ENCODE results near the gene RASA1. TPM values are rescaled to one million over a fixed set of nuclear protein-coding genes. Genes with fewer than 3 reads are reported as not detected.

The RASA1 gene
- total and polyA plus RNA-seq, 4 donors = 9.3 to 33.6 (median 23.7) TPM

DNA sequence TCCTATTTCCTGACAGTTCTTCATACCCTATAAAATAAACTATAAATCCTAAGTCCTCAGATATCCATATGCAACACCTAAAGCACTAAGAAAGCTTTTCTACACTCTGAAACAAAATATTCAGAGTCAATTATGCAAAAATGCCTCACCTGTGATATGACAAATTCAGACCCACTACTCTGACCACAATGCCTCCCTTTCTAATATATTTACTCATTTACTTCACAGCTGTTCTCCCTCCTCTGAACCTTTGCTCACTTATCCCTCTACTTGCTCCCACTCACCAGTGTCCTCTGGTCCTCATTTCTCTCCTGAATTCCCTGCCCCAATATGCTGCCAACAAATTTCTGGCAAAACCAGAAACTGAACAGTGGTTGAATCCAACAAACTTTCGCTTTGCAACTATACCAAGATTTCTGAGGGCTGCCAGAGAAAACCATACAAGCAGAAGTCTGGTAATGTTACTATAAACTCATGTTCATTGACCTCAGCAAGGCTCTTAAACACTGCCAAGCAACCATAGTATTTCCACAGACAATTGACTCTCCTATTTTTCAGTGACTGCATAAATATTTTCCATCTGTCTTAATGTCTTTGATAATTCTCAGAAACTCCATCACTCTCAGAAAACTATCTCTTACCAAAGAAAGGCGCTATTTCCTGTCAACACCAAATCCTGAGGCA, 137.9 kb downstream of the RASA1 start:
- H3K27me3 ChIP-seq (ENCODE audit: control insufficient read depth in 1 of 2, insufficient read depth in 2 of 2, low read length in 1 of 2) = no peaks in the 10 kb centered on the region
- H3K4me1 ChIP-seq (ENCODE audit: control insufficient read depth in 1 of 2, insufficient read depth in 2 of 2, low read length in 2 of 2) = peaks cover 0 to 1% of the 10 kb centered on the region in 2 donors
- H3K9me3 ChIP-seq (ENCODE audit: control insufficient read depth, low read length) = no peaks in the 10 kb centered on the region
- ATAC-seq (ENCODE audit: low FRiP score) = no peak
- H3K4me3 ChIP-seq (ENCODE audit: low read length in 2 of 2) = no peak overlapping the region
- WGBS, 2 donors = 40 to 46% methylated on average over 2 of the region's 2 CpGs
- intact Hi-C loops (cut with DNase I) = no loop called here
- H3K36me3 ChIP-seq (ENCODE audit: control insufficient read depth in 1 of 2, insufficient read depth in 2 of 2, low read length in 1 of 2) = peaks cover 8 to 10% of the 10 kb centered on the region in 2 donors
- DNase-seq = no peak
- H3K27ac ChIP-seq (ENCODE audit: low read depth in 1 of 2, low read length in 2 of 2) = no peak overlapping the region

DNA sequence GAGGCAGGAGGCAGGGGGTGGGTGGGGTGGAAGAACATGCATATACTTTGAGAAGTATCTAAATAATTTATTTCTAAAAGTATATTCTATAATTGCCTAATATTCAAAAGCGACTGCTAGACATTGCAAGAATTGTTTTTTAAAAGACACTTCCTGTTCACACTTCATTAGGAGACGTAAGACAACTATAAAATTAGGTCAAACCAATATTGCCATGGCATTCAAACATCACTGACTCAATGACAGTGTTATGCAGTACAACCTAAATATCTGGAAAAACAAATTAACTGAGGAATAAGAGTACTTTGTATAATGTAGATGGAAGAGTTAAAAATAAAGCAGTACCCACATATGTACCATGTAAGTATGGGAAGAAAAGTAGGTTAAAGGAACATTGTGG, 140.5 kb downstream of the RASA1 start:
- no peaks in the 10 kb centered on the region for H3K27me3 ChIP-seq (ENCODE audit: control insufficient read depth in 1 of 2, insufficient read depth in 2 of 2, low read length in 1 of 2)
- H3K27ac ChIP-seq (ENCODE audit: low read depth in 1 of 2, low read length in 2 of 2) = no peak overlapping the region
- no peak for DNase-seq
- ATAC-seq (ENCODE audit: low FRiP score) = no peak
- intact Hi-C loops (cut with DNase I) = no loop called here
- no peak overlapping the region for H3K4me3 ChIP-seq (ENCODE audit: low read length in 2 of 2)
- H3K4me1 ChIP-seq (ENCODE audit: control insufficient read depth in 1 of 2, insufficient read depth in 2 of 2, low read length in 2 of 2) = peaks cover 0 to 1% of the 10 kb centered on the region in 2 donors
- no peaks in the 10 kb centered on the region for H3K9me3 ChIP-seq (ENCODE audit: control insufficient read depth, low read length)
- WGBS, 2 donors = 69 to 73% methylated on average over 2 of the region's 2 CpGs
- peaks cover 5 to 6% of the 10 kb centered on the region in 2 donors for H3K36me3 ChIP-seq (ENCODE audit: control insufficient read depth in 1 of 2, insufficient read depth in 2 of 2, low read length in 1 of 2)

DNA sequence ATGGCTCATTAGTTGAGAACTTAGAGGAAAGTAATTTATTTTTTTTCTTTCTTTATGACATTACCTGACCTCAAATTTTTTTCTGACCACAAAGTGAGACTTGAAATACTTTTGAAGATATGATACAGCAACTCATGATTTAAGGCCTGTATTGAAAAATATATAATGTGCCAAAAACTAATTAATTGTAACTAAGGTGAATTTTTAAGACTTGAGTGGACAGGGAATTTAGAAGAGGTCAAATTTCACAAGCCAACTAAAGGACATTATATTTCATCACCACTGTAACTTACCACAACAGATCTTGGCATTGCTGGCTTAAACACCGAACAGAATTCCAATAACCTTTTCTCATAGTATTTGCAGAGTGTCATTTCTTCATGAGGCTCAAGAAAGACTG, 143.2 kb downstream of the RASA1 start:
- H3K27ac ChIP-seq (ENCODE audit: low read depth in 1 of 2, low read length in 2 of 2) = no peak overlapping the region
- WGBS, 2 donors = 54 to 59% methylated on average over 1 of the region's 1 CpG
- H3K36me3 ChIP-seq (ENCODE audit: control insufficient read depth in 1 of 2, insufficient read depth in 2 of 2, low read length in 1 of 2) = peaks cover 0 to 3% of the 10 kb centered on the region in 2 donors
- intact Hi-C loops (cut with DNase I) = loop anchor here in 1 of 2 donors (5.0 to 10.0 kb wide), 3 partner anchors 734 to 1274 kb away; partner anchors contain the start of gene COX7C
- H3K4me3 ChIP-seq (ENCODE audit: low read length in 2 of 2) = no peak overlapping the region
- no peaks in the 10 kb centered on the region for H3K27me3 ChIP-seq (ENCODE audit: control insufficient read depth in 1 of 2, insufficient read depth in 2 of 2, low read length in 1 of 2)
- no peak for ATAC-seq (ENCODE audit: low FRiP score)
- H3K9me3 ChIP-seq (ENCODE audit: control insufficient read depth, low read length) = no peaks in the 10 kb centered on the region
- peaks cover 0 to 1% of the 10 kb centered on the region in 2 donors for H3K4me1 ChIP-seq (ENCODE audit: control insufficient read depth in 1 of 2, insufficient read depth in 2 of 2, low read length in 2 of 2)
- DNase-seq = no peak

DNA sequence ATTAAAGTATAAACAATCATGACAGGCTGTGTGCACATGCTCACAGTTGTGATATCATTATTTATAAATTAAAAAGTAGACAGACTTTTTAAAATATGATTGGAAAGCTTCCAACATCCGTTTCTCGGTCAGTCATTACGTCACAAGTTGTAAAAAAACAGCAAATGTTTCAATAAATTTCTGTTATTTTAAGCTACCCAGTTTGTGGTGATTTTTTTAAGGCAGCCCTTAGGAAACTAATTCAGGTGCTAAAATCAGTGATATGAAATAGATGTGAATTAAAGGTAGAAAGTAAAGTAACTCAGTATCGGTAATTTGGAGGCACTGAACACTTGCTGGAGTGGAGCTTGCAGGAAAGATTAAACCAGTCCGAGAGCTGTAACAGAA, 143.9 kb downstream of the RASA1 start:
- 3 to 4% methylated on average over 5 of the region's 5 CpGs for WGBS, 2 donors
- intact Hi-C loops (cut with DNase I) = loop anchor here in 1 of 2 donors (5.0 to 10.0 kb wide), 3 partner anchors 733 to 1273 kb away; partner anchors contain the start of gene COX7C
- DNase-seq (no peak), ATAC-seq (ENCODE audit: low FRiP score) (no peak)
- no peaks in the 10 kb centered on the region for H3K27me3 ChIP-seq (ENCODE audit: control insufficient read depth in 1 of 2, insufficient read depth in 2 of 2, low read length in 1 of 2)
- no peaks in the 10 kb centered on the region for H3K9me3 ChIP-seq (ENCODE audit: control insufficient read depth, low read length)
- H3K36me3 ChIP-seq (ENCODE audit: control insufficient read depth in 1 of 2, insufficient read depth in 2 of 2, low read length in 1 of 2) = peaks cover 0 to 1% of the 10 kb centered on the region in 2 donors
- peaks cover 0 to 1% of the 10 kb centered on the region in 2 donors for H3K4me1 ChIP-seq (ENCODE audit: control insufficient read depth in 1 of 2, insufficient read depth in 2 of 2, low read length in 2 of 2)
- peak overlapping the region; percentile 52 to 58 for H3K4me3 ChIP-seq (ENCODE audit: low read length in 2 of 2)
- peak overlapping the region; percentile 31 to 98 for H3K27ac ChIP-seq (ENCODE audit: low read depth in 1 of 2, low read length in 2 of 2)

DNA sequence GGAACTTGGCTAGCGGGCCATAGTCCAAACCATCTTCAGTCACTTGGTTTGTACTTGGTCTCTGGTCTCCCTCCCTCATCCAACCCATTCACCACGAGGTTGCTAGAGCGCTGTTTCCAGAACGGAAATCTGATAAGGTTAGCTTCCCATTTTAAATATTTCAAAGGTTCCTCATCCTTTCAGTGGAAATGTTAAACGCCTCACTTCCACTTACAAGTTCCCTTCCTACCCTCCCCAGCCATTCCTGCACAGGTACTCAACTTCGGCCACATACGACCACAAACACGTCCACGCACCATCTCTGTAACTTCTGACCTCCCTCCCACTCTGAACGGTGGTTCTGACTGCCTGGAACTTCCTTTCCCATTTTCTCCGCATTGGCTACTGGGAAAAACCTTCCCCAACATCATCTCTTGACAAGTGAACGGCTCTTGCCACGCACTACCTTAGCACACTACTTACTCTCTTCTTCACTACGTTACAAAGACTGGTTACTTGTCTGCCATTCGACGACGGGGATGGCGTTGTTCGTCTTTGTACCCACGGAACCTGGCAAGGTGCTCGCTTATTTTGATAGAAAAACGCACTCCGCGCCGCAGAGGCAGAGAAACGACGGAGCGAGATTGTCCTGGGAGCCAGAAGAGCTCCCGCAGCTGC, 144.4 kb downstream of the RASA1 start:
- no peaks in the 10 kb centered on the region for H3K27me3 ChIP-seq (ENCODE audit: control insufficient read depth in 1 of 2, insufficient read depth in 2 of 2, low read length in 1 of 2)
- H3K4me3 ChIP-seq (ENCODE audit: low read length in 2 of 2) = peak overlapping the region; percentile 52 to 58
- peak in 1 of 2 donors; percentile 51 for DNase-seq
- H3K36me3 ChIP-seq (ENCODE audit: control insufficient read depth in 1 of 2, insufficient read depth in 2 of 2, low read length in 1 of 2) = no peaks in the 10 kb centered on the region
- peak overlapping the region; percentile 31 to 98 for H3K27ac ChIP-seq (ENCODE audit: low read depth in 1 of 2, low read length in 2 of 2)
- no peaks in the 10 kb centered on the region for H3K9me3 ChIP-seq (ENCODE audit: control insufficient read depth, low read length)
- intact Hi-C loops (cut with DNase I) = loop anchor here in 1 of 2 donors (1.0 to 10.0 kb wide), 4 partner anchors 144 to 1273 kb away; partner anchors contain the start of gene COX7C
- peaks cover 0 to 1% of the 10 kb centered on the region in 2 donors for H3K4me1 ChIP-seq (ENCODE audit: control insufficient read depth in 1 of 2, insufficient read depth in 2 of 2, low read length in 2 of 2)
- ATAC-seq (ENCODE audit: low FRiP score) = peak; percentile 68
- WGBS, 2 donors = 0% methylated on average over 29 of the region's 29 CpGs

DNA sequence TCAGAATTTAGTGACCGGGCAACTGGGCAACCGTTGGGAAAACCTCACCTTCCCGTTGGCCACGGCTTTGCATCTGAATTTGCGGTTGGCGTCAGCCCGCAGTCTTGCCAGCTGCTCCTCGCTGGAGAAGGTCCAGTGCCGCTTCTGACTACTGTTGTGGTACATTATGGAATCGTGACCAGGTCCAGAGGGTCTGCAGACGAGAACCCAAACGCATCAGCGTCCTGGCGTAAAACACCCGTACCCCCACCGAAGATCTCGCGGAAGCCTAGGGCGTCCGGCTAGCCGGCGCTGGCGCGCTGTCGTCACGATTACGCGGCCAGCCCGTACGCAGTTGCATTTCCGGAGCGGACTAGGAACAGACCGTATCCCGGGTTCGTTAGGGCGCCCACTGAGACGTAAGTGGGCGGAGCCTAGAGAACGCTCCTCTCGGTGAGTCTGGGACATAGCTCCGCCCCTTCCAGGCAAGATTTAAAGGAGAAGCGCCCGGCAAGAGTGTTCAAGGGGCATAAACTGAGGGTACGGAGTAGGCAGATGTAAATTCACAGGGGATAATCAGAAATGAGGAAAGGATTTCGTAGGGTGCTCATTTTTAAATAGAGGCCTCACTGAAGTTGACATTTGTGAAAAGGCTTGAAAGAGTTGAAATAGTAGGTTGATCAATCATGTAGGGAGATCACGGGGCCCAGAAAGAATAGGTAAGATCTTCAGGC, 145.1 kb downstream of the RASA1 start, which contains the start of gene CCNH:
Gene CCNH (minus strand): TSS at position 301 of the 713 bp plus-strand sequence. CDS start 136 bp downstream, at position 165.
- intact Hi-C loops (cut with DNase I) = loop anchor here in 1 of 2 donors (1.0 to 10.0 kb wide), 4 partner anchors 144 to 1272 kb away; partner anchors contain the start of gene COX7C
- H3K9me3 ChIP-seq (ENCODE audit: control insufficient read depth, low read length) = no peaks in the 10 kb centered on the region
- peak within 1 kb of the TSS; percentile 33 to 98 for H3K27ac ChIP-seq (ENCODE audit: low read depth in 1 of 2, low read length in 2 of 2)
- H3K4me1 ChIP-seq (ENCODE audit: control insufficient read depth in 1 of 2, insufficient read depth in 2 of 2, low read length in 2 of 2) = peaks cover 0 to 1% of the 10 kb centered on the region in 2 donors
- no peaks in the 10 kb centered on the region for H3K36me3 ChIP-seq (ENCODE audit: control insufficient read depth in 1 of 2, insufficient read depth in 2 of 2, low read length in 1 of 2)
- ATAC-seq (ENCODE audit: low FRiP score) (peak; percentile 99), DNase-seq (peak; percentile 98 to 99)
- peak within 1 kb of the TSS; percentile 52 to 65 for H3K4me3 ChIP-seq (ENCODE audit: low read length in 2 of 2)
- no peaks in the 10 kb centered on the region for H3K27me3 ChIP-seq (ENCODE audit: control insufficient read depth in 1 of 2, insufficient read depth in 2 of 2, low read length in 1 of 2)
- 0 to 1% methylated on average over 46 of the region's 46 CpGs for WGBS, 2 donors

DNA sequence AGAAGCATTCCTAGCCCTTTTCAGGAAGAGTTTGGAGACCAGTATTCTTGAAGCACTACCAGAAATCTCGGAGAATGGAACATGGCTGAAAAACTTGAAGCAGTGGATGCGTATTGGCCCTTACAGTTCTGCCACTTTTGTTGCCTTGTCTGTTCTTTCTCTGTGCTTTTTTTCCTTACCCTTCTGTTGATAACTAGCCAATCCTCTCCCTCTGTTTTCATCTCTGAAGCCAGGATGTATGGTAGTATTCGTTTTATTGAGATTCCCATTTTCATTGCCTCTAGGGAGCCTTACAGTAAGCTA, 145.6 kb downstream of the RASA1 start:
- Histone ChIP-seq H3K9me3 (ENCODE audit: control insufficient read depth, low read length) (no peaks in the 10 kb centered on the region), H3K27ac (ENCODE audit: low read depth in 1 of 2, low read length in 2 of 2) (peak overlapping the region; percentile 33 to 47), H3K36me3 (ENCODE audit: control insufficient read depth in 1 of 2, insufficient read depth in 2 of 2, low read length in 1 of 2) (no peaks in the 10 kb centered on the region), H3K27me3 (ENCODE audit: control insufficient read depth in 1 of 2, insufficient read depth in 2 of 2, low read length in 1 of 2) (no peaks in the 10 kb centered on the region), H3K4me1 (ENCODE audit: control insufficient read depth in 1 of 2, insufficient read depth in 2 of 2, low read length in 2 of 2) (peaks cover 0 to 1% of the 10 kb centered on the region in 2 donors), H3K4me3 (ENCODE audit: low read length in 2 of 2) (peak overlapping the region; percentile 35 to 65)
- intact Hi-C loops (cut with DNase I) = loop anchor here in 1 of 2 donors (5.0 to 10.0 kb wide), 3 partner anchors 732 to 1272 kb away; partner anchors contain the start of gene COX7C
- WGBS, 2 donors = 50 to 52% methylated on average over 3 of the region's 3 CpGs
- DNase-seq = no peak
- no peak for ATAC-seq (ENCODE audit: low FRiP score)

DNA sequence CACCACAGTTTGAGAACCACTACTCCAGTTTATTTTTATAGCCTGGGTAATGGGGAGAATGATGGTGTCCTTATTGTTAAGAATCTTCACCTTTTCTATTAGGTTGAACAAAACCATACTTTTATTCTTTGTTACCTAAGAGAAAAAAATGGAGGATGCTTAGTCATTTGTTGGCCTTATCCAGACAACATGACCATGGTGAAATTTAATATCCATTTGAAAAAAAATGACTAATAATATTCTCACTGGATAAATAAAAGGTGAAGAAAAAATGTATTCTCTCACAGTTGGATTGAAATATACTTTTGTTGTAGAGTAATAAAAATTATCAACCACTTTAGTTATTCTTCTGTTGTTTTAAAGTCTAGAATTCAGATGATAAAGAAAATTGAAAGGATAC, 150.8 kb downstream of the RASA1 start:
- intact Hi-C loops (cut with DNase I) = loop anchor here in 1 of 2 donors (10.0 kb wide), 2 partner anchors 726 to 1266 kb away; no protein-coding TSS in a partner anchor
- Histone ChIP-seq H3K4me1 (ENCODE audit: control insufficient read depth in 1 of 2, insufficient read depth in 2 of 2, low read length in 2 of 2) (no peaks in the 10 kb centered on the region), H3K4me3 (ENCODE audit: low read length in 2 of 2) (no peak overlapping the region), H3K27me3 (ENCODE audit: control insufficient read depth in 1 of 2, insufficient read depth in 2 of 2, low read length in 1 of 2) (no peaks in the 10 kb centered on the region), H3K36me3 (ENCODE audit: control insufficient read depth in 1 of 2, insufficient read depth in 2 of 2, low read length in 1 of 2) (no peaks in the 10 kb centered on the region), H3K27ac (ENCODE audit: low read depth in 1 of 2, low read length in 2 of 2) (no peak overlapping the region), H3K9me3 (ENCODE audit: control insufficient read depth, low read length) (no peaks in the 10 kb centered on the region)
- ATAC-seq (ENCODE audit: low FRiP score) (no peak), DNase-seq (no peak)
